SK-N-MC (cell line): ENCODE measurements around the gene CEACAM21.

Source experiments
- DNase-seq: peaks from one replicate; pipeline ENCODE4 v3.0.0-alpha.2; 2011; ENCODE audit warnings: low read depth, low spot score
- H3K27ac ChIP-seq: fragments of 200-600 bp; sonication (generic); 2 replicates; pipeline ENCODE4 v1.5.1; 2016; ENCODE audit warnings: mixed run types
- H3K36me3 ChIP-seq: fragments of 200-600 bp; sonication (generic); 2 replicates; pipeline ENCODE4 v1.6.1; 2017; ENCODE audit warnings: antibody characterized with exemption, low read length, mixed read lengths; ENCODE audit not compliant: insufficient read depth
- H3K4me3 ChIP-seq: fragments of 200-600 bp; sonication (generic); 2 replicates; pipeline ENCODE4 v1.5.1; 2016
- H3K9ac ChIP-seq: fragments of 200-600 bp; sonication (generic); 2 replicates; pipeline ENCODE4 v1.8.0; 2017; ENCODE audit warnings: mixed run types, mixed read lengths; ENCODE audit not compliant: insufficient read length
- H3K9me3 ChIP-seq: fragments of 200-600 bp; sonication (generic); 2 replicates; pipeline ENCODE4 v1.6.1; 2017; ENCODE audit warnings: low read depth, mild to moderate bottlenecking, antibody characterized with exemption, low read length, moderate library complexity, mixed read lengths
- EZH2 ChIP-seq: fragments of 200-600 bp; sonication (generic); IDR thresholded peaks from one replicate; pipeline ENCODE4 v1.6.1; 2017; ENCODE audit warnings: antibody characterized with exemption
- FOXP2 ChIP-seq: optimal IDR thresholded peaks from 2 replicates; pipeline ENCODE3; 2011; ENCODE audit warnings: mild to moderate bottlenecking, moderate library complexity; ENCODE audit not compliant: insufficient read depth; ENCODE audit errors: extremely low read length, control extremely low read depth
- POLR2AphosphoS5 ChIP-seq: IDR thresholded peaks from 2 replicates; pipeline ENCODE4 v1.6.1; 2012; ENCODE audit warnings: mild to moderate bottlenecking, low read depth, low read length, borderline replicate concordance

Gene CEACAM21

GRCh38 chr19:41612483-41612882 lies 36.5 kb downstream of the CEACAM21 start:
- no peak overlapping the region for H3K4me3 ChIP-seq
- no peak for DNase-seq
- H3K9me3 ChIP-seq: no peaks in the 10 kb centered on the region
- no peaks in the 10 kb centered on the region for H3K36me3 ChIP-seq
- H3K9ac ChIP-seq: no peak overlapping the region
- TF ChIP-seq POLR2AphosphoS5: no peak
- no peak for TF ChIP-seq EZH2
- no peak for TF ChIP-seq FOXP2
- no peak overlapping the region for H3K27ac ChIP-seq

DNA sequence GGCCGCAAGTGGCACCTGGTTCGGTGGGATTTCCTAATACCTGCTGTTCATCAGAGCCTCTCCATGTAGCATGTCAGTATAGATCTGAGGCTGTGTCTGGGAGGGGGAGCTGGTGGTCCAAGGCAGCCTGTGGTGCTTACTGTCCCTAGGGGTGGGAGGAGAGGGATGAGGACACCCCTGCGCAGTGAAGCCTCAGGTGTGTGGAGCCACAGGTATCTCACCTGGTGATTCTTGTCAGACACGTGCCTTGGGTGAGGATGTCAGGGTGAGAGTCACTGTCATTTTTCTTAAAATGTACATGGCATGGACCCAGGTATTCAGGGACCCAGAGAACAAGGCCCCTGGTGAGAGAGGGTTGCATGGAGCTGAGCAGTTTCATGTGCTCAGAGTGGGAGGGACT lies 39.2 kb downstream of the CEACAM21 start:
- Histone ChIP-seq H3K4me3 (no peak overlapping the region), H3K27ac (no peak overlapping the region), H3K9ac (no peak overlapping the region), H3K9me3 (no peaks in the 10 kb centered on the region), H3K36me3 (no peaks in the 10 kb centered on the region)
- TF ChIP-seq FOXP2 (no peak), POLR2AphosphoS5 (no peak), EZH2 (no peak)
- no peak for DNase-seq

GRCh38 chr19:41616792-41617621 lies 41.0 kb downstream of the CEACAM21 start:
- H3K36me3 ChIP-seq: no peaks in the 10 kb centered on the region
- H3K9ac ChIP-seq: no peak overlapping the region
- H3K4me3 ChIP-seq: no peak overlapping the region
- no peak for TF ChIP-seq FOXP2
- no peak for TF ChIP-seq POLR2AphosphoS5
- no peak for TF ChIP-seq EZH2
- H3K27ac ChIP-seq: no peak overlapping the region
- H3K9me3 ChIP-seq: no peaks in the 10 kb centered on the region
- no peak for DNase-seq

DNA sequence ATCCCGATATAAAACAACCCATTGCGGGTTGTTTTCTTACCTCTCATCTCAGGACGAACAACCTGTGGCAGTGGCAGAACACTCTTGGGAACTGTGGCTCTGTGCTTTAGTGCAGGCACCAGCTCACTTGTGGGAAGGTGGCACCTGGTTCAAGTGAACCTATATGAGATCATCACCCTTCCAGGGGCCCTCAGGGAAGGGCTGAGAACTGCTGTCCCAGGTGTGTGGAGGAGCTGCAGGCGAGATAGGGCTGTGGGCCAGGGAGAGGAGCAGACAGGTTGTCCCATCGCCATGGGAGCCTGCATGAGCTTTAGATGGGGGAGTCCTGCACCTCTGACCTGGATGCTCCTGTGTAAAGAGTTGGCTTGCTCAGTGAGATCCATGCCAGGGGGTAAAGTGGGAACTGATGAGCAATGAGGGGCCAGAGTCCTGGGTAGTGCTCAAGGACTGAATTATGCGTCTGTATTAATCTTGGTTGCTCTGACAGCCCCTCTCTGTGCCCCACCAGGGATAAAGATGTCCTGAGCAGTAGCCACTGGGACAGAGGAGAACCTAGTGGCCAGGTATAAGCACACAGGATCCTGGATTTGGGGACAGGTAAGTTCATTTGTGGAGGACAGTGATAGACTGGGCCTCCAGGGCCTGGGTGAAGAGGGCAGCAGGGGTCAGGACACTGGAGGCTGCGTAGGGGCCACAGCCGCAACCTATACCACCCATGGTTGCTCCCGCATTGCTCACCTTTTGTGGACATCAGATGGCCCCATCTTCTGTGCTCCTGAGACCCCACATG lies 42.2 kb downstream of the CEACAM21 start:
- Histone ChIP-seq H3K27ac (no peak overlapping the region), H3K9me3 (no peaks in the 10 kb centered on the region), H3K9ac (no peak overlapping the region), H3K4me3 (no peak overlapping the region), H3K36me3 (no peaks in the 10 kb centered on the region)
- DNase-seq: no peak
- TF ChIP-seq EZH2 (no peak), FOXP2 (no peak), POLR2AphosphoS5 (no peak)

GRCh38 chr19:41619018-41619556 lies 43.1 kb downstream of the CEACAM21 start:
- Histone ChIP-seq H3K9ac (no peak overlapping the region), H3K36me3 (no peaks in the 10 kb centered on the region), H3K27ac (no peak overlapping the region), H3K4me3 (no peak overlapping the region), H3K9me3 (no peaks in the 10 kb centered on the region)
- DNase-seq: no peak
- TF ChIP-seq POLR2AphosphoS5 (no peak), FOXP2 (no peak), EZH2 (no peak)

DNA sequence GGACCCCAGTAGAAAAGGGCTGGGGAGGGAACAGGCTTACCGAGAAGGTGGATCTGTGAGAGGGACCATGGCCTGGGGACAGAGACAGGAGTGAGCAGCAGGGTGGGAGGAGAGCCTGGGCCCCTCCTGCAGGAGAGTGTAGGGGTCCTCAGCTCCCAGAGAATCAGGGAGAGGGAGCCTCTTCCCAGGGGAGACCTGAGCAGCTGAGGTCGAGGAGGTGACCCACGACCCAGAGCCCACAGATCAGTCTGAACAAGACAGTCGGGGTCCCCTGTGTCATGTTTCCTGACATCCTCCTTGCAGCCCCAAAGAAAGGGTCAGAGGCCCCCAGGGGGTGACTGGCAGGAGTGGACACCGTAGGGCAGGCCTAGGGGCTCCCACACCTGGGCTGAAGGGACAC lies 44.2 kb downstream of the CEACAM21 start:
- Histone ChIP-seq H3K27ac (no peak overlapping the region), H3K9me3 (no peaks in the 10 kb centered on the region), H3K4me3 (no peak overlapping the region), H3K9ac (no peak overlapping the region), H3K36me3 (no peaks in the 10 kb centered on the region)
- TF ChIP-seq EZH2: no peak
- TF ChIP-seq POLR2AphosphoS5: no peak
- TF ChIP-seq FOXP2: no peak
- no peak for DNase-seq

- Histone ChIP-seq H3K27ac (no peak overlapping the region), H3K9me3 (no peaks in the 10 kb centered on the region), H3K4me3 (no peak overlapping the region), H3K36me3 (no peaks in the 10 kb centered on the region), H3K9ac (no peak overlapping the region)
- no peak for TF ChIP-seq FOXP2
- no peak for DNase-seq
Observed at GRCh38 chr19:41621226-41621625, 45.3 kb downstream of the CEACAM21 start.

DNA sequence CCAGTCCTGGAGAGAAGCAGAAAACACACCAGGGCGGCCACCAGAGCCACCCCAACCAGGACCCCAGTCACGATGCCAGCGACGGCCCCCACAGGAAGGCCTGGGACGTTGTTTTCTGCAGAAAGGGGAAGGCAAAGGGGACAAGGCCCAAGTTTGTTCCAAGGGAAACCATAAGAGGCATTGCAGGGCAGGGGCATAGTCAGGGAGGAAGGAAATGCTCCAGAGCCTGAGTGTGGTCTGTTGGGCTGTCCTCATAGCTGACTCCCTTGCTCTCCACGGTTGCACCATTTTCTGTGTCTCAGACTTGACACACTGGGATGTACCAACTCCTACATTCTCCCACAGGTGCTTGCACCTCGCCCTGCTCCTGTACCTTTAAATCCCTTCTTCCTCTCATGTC lies 45.7 kb downstream of the CEACAM21 start:
- H3K36me3 ChIP-seq: no peaks in the 10 kb centered on the region
- no peak overlapping the region for H3K27ac ChIP-seq
- DNase-seq: no peak
- H3K9me3 ChIP-seq: no peaks in the 10 kb centered on the region
- TF ChIP-seq EZH2: no peak
- no peak for TF ChIP-seq POLR2AphosphoS5
- no peak for TF ChIP-seq FOXP2
- no peak overlapping the region for H3K4me3 ChIP-seq
- H3K9ac ChIP-seq: no peak overlapping the region
